GM18868 (cell line): ENCODE results near the gene EGFL7.

Experiments
- ATAC-seq: cut with Tn5 transposase; IDR thresholded peaks from one replicate; pipeline ENCODE4 v1.9.1; 2021; ENCODE audit warnings: mild to moderate bottlenecking, moderate library complexity; ENCODE audit not compliant: unreplicated experiment

Gene EGFL7

DNA sequence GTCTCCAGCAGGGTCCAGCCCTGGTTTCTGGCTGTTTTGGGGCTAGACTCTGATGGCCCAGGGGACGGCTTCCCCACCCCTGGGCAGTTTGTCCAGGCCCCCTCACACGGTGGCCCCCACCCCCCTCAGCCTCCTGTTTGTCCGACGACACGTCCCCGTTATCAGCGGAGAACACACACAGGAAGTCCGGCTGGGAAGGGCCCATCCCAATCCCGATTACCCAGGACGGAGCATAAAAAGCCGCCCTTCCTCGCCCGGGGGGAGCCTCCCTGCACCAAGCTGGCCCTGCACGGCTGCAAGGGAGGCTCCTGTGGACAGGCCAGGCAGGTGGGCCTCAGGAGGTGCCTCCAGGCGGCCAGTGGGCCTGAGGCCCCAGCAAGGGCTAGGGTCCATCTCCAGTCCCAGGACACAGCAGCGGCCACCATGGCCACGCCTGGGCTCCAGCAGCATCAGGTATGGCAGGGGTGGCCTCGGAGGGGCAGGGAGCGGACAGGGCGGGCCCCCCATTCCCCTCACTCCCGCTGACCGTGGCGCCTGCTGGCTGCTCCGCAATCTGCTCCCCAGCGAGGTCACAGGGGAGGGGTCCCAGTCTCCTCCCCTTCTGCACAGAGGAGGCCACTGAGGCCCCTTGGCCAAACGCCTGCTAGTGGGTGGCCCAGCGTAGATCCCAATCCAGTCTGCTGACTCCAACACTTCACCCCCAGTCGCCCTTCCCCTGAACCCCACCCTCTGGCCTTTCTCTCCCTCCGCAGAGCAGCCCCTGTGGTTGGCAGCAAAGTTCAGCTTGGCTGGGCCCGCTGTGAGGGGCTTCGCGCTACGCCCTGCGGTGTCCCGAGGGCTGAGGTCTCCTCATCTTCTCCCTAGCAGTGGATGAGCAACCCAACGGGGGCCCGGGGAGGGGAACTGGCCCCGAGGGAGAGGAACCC, at the start of gene EGFL7:
Gene EGFL7 (plus strand): TSS at position 261 of the 926 bp plus-strand sequence. CDS start 5,367 bp downstream, outside the sequence.
- no peak for ATAC-seq

- no peak for ATAC-seq
Observed at GRCh38 chr9:136613824-136614371, 48.8 kb upstream of the EGFL7 start.

GRCh38 chr9:136614372-136614922, 48.3 kb upstream of the EGFL7 start:
- ATAC-seq: no peak

DNA sequence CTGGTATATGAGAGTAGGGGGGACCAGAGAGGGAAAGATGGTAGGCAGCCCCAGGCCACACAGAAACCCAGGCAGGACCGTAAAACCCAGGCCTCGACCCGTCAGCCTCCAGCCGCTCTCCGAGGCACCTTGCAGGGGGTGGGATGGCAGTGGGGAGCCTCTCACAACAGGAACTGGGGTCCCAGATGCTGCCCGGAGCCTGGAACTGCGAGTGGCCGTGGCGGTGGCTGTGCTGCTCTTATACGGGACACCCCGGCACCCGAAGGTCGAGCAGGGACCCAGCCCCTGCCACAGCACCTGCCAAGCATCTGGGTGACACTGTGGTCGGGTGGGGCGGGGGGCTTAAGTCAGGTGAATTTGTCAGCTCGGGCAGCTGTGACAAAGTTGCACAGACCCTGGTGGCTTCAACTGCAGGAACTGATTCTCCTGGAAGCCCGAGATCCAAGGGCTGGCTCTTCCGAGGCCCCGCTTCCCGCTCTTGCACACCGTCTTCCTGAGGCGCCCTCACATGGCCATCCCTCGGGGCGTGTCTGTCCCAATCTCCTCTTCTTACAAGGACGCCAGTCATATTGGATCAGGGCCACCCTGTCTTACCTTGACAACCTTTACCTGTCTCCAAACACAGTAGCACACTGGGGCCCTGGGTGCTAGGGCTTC, 47.6 kb upstream of the EGFL7 start:
- no peak for ATAC-seq

GRCh38 chr9:136615631-136616306, 46.9 kb upstream of the EGFL7 start:
- no peak for ATAC-seq

GRCh38 chr9:136616307-136616635, 46.4 kb upstream of the EGFL7 start:
- no peak for ATAC-seq

DNA sequence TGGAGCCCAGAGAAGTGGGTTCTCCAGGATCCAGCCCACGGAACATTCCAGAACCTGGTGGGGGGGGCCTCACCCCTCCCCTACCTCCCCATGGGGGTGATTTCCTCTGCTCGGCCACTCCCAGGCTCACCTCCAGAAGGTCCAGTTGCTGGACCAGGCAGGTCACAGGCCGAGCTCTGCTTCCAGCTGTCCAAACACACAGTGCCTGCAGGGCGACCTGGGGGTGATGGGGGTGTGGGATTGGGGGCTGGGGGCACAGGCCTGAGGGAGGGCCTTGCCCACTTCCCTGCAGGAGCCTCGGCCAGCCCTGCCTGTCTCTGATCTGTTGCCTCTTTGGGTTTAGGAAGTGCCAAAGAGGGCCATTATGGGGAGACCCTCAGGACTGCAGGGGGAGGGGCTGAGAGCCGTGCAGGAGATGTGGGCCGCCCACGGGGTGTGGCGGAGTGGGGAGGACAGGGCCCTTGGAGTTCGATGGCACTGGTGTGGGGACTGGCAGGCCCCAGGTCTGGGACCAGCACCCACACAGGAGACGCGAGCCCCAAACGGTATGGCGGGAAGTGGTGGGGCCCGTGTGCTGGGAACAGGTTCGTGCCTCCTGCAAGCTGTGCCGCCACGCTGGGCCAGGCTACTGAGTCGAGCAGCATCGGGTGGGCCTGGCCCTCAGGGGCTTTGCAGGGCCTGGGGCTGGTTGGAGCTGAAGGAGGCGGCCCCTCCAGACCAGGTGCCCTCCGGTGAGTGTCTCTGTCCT, 45.6 kb upstream of the EGFL7 start:
- ATAC-seq: no peak

GRCh38 chr9:136617746-136618579, 44.8 kb upstream of the EGFL7 start:
- no peak for ATAC-seq

DNA sequence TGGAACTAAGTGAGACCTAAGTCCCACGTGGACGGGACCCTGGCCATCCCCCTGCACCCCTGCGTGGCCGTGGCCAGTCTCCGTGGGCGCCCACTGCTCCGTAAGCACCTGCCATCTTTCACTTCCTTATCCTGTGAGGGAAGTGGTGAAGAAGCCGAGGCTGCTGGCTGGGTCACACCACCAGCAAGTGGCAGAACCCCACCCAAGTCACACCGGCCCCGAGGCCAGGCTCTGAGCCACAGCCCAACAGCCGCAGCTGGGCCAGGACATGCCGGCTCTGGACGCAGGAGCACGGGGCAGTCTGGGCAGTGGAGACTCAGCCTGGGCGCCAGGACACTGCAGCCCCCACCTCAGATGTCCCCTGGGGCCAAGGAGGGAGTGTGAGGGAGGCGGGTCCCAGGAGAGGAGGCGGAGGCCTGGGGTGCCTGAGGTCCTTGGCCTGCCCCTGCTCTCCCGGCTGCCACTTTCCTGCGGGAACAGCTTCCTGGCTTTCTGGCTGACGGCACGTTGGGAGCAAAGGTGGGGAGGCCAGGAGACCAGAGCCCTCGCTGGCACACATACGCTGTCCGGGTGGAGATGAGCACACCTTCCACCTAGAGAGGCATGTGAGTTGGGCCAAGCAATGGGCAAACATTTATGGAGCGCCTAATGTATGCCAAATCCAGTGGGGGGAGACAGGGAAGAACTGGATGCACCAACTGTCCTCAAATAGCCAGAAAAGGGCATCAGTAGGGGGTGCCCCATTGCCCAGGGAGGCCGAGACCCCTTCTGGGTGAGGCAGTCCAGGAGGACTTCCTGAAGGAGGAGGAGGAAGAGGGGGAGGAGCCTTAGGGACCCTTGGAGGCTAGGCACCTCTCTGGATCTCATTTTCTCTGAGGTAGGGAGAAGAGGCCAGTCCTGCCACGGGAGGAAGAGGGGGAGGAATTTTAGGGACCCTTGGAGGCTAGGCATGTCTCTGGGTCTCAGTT, 43.9 kb upstream of the EGFL7 start:
- ATAC-seq: no peak

DNA sequence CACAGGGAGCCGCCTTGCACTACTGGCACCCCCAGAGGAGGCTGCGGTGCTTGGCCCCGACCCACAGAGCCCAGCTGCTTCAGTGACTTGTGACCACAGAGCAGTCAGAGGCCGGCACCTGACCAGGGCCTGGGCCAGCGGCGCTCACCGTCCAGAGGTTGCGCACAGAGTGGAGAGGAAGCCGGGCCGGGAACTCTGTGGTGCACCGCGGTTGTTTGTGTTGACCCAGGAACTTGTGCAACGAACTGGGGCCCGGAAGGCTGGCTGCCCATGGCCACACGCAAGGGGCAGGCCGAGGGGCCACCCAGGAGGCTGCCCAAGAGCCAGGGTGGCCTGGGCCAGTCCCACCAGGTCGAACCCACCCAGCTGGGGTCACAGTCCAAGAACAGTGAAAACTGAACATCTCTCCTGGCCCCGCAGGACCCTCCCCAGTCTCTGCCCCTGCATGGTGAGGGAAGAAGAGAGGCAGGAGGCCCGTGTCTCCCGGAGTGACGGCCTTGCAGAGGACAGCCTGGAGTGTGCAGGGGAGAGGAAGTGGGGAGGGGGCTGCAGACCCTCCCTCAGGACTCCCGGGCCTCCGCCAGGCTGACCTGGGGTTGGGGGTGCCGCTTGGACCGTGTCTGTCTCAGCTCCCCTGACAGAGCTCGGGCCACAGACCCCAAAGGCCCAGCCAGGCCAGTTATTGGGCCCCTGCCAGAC, 42.8 kb upstream of the EGFL7 start:
- ATAC-seq: no peak

DNA sequence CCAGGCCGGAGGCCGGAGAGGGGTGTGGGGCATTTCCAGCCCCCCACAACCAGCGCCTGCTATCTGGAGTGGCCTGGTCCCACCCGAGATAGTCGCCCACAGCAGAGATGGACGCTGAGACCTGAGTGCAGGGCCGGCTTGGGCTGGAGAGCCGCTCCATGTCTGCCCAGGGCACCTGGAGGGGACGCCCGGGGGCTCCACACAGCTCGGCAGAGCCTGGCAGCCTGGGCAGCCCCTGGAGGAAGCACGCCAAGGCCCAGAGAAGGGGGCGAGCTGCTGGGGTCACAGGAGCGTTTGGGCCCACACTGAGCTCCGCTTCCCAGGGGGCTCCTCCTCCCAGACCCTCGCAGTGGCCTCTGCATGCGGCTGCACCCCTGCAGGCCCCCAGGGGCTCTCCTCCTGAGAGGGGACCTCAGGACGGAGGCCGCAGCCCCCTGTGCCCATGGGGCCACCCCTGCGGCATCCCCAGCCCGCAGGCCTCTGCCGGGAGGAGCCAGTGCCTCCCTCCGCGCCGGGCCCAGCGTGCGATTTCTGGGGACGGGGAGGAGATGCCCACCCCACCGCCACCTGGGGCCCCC, 42.2 kb upstream of the EGFL7 start:
- no peak for ATAC-seq

- no peak for ATAC-seq
Observed at GRCh38 chr9:136621019-136621733, 41.5 kb upstream of the EGFL7 start.

- no peak for ATAC-seq
Observed at GRCh38 chr9:136621734-136622093, 41.0 kb upstream of the EGFL7 start.

DNA sequence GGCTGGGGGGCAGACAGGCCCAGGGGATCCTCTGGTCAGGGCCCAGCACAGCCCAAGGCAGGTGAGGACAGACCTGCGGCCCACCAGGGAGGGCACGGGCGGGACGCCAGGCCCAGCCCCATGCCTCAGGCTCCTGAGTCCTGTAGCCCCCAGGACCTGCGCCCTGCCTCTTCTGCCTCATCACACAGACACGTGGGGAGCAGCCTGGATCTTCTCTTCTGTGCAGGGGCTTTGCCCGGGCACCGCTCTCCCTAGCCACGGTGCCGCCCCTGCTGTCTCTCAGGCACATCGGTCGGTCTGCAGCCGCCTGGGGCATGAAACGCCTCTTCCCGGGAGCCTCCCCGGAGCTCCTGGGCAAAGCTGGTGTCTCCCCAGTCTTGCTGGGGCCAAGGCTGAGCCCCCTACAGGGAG, 40.2 kb upstream of the EGFL7 start:
- ATAC-seq: no peak

GRCh38 chr9:136623016-136623841, 39.5 kb upstream of the EGFL7 start:
- no peak for ATAC-seq

DNA sequence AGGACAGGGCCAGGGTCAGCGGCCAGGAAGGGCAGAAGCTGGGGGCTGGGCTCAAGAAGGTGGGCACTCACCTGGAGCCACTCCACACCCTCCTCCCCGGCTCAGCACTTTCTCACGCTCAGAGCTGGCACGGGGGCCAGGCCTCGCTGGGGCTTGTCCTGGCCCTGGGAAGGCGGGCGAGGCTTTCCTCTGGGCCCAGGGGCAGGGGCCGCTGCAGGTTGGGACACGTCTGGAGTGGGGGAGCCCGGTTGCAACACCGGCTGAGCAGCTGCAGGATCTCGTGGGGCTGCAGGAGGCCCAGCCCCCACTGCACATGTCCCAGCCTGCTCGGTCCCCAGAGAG, 38.9 kb upstream of the EGFL7 start:
- no peak for ATAC-seq
